CD14-positive monocyte (primary cell): ENCODE data around the gene CHID1. TPM values are rescaled to one million over a fixed set of nuclear protein-coding genes. Genes with fewer than 3 reads are reported as not detected.

Experiments
- DNase-seq, 3 donors: peaks; one replicate each; pipeline ENCODE4 v3.0.0-alpha.2; 2011 to 2022
- H2AFZ ChIP-seq: 2 replicates; pipeline ENCODE4 v1.6.0; 2012; ENCODE audit warnings: mild to moderate bottlenecking, low read depth, low read length, inconsistent platforms; ENCODE audit not compliant: insufficient read depth, poor library complexity, severe bottlenecking
- H3K27ac ChIP-seq, 2 donors: 1 replicate in 1 of 2; 2 replicates in 1 of 2; pipeline ENCODE4 v1.5.1; 2012 to 2013; ENCODE audit warnings: low read length in 2 of 2, control low read depth in 1 of 2, inconsistent platforms in 1 of 2, low read depth in 1 of 2, mild to moderate bottlenecking in 1 of 2
- H3K27me3 ChIP-seq, 2 donors: one replicate each; pipeline versions ENCODE4 v1.6.0 to v1.6.1; 2011 to 2013; ENCODE audit warnings: low read length in 2 of 2; ENCODE audit not compliant: control insufficient read depth in 2 of 2, insufficient read depth in 2 of 2
- H3K36me3 ChIP-seq, 2 donors: replicated peaks in 1 of 2; 1 replicate in 1 of 2; 2 replicates in 1 of 2; pipeline versions ENCODE4 v1.5.1 to v1.6.1; 2012 to 2013; ENCODE audit warnings: low read length in 2 of 2, control low read depth in 1 of 2, inconsistent platforms in 1 of 2, mild to moderate bottlenecking in 1 of 2; ENCODE audit not compliant: insufficient read depth in 2 of 2, control insufficient read depth in 1 of 2
- H3K4me1 ChIP-seq, 2 donors: 1 replicate in 1 of 2; 2 replicates in 1 of 2; pipeline versions ENCODE4 v1.5.1 to v1.6.1; 2012 to 2013; ENCODE audit warnings: low read length in 2 of 2, control low read depth in 1 of 2, inconsistent platforms in 1 of 2, mild to moderate bottlenecking in 1 of 2, moderate library complexity in 1 of 2; ENCODE audit not compliant: insufficient read depth in 2 of 2, control insufficient read depth in 1 of 2
- H3K4me2 ChIP-seq: replicated peaks from 2 replicates; pipeline ENCODE3; 2012; ENCODE audit warnings: low read length, moderate library complexity, mild to moderate bottlenecking; ENCODE audit not compliant: poor library complexity, severe bottlenecking; ENCODE audit errors: extremely low read depth
- H3K4me3 ChIP-seq, 3 experiments: fragments of 200-600 bp in 1 of 3; sonication (generic) in 1 of 3; replicated peaks in 1 of 3; 1 replicate in 2 of 3; 2 replicates in 1 of 3; pipeline ENCODE4 v1.5.1; 2011 to 2013; ENCODE audit warnings: low read length in 3 of 3, mild to moderate bottlenecking in 3 of 3, control low read depth in 2 of 3, low read depth in 2 of 3, inconsistent platforms in 1 of 3, moderate library complexity in 1 of 3
- H3K79me2 ChIP-seq: 2 replicates; pipeline ENCODE4 v1.6.0; 2012; ENCODE audit warnings: mild to moderate bottlenecking, control low read depth, inconsistent platforms, low read length, moderate library complexity; ENCODE audit not compliant: insufficient read depth
- H3K9ac ChIP-seq: 2 replicates; pipeline ENCODE4 v1.6.0; 2017; ENCODE audit warnings: low read length, mild to moderate bottlenecking; ENCODE audit not compliant: insufficient read depth, poor library complexity, severe bottlenecking
- H3K9me3 ChIP-seq, 2 donors: replicated peaks in 1 of 2; 1 replicate in 1 of 2; 2 replicates in 1 of 2; pipeline versions ENCODE4 v1.5.1 to v1.6.1; 2012 to 2013; ENCODE audit warnings: low read length in 2 of 2, control low read depth in 1 of 2; ENCODE audit not compliant: control insufficient read depth in 1 of 2, insufficient read depth in 1 of 2
- H4K20me1 ChIP-seq: 2 replicates; pipeline ENCODE4 v1.6.0; 2012; ENCODE audit warnings: mild to moderate bottlenecking, low read length, control low read depth, moderate library complexity; ENCODE audit not compliant: insufficient read depth
- H3K27ac Mint-ChIP-seq, 7 donors: one replicate each; pipeline ENCODE4 v1.8.0; 2020; ENCODE audit warnings: mild to moderate bottlenecking in 7 of 7, mixed read lengths in 7 of 7, moderate library complexity in 6 of 7, inconsistent platforms in 2 of 7
- H3K27me3 Mint-ChIP-seq, 3 donors: one replicate each; pipeline ENCODE4 v1.8.0; 2021 to 2022; ENCODE audit warnings: low read depth in 3 of 3, mild to moderate bottlenecking in 3 of 3, mixed read lengths in 3 of 3, moderate library complexity in 3 of 3, inconsistent platforms in 1 of 3
- H3K36me3 Mint-ChIP-seq, 2 donors: one replicate each; pipeline ENCODE4 v1.8.0; 2020; ENCODE audit warnings: mixed read lengths in 2 of 2, inconsistent platforms in 1 of 2, mild to moderate bottlenecking in 1 of 2
- H3K4me1 Mint-ChIP-seq: one replicate; pipeline ENCODE4 v1.8.0; 2020; ENCODE audit warnings: mild to moderate bottlenecking, mixed read lengths
- H3K4me3 Mint-ChIP-seq, 2 donors: one replicate each; pipeline ENCODE4 v1.8.0; 2020; ENCODE audit warnings: mild to moderate bottlenecking in 2 of 2, mixed read lengths in 2 of 2, moderate library complexity in 1 of 2
- H3K9me3 Mint-ChIP-seq, 7 donors: one replicate each; pipeline ENCODE4 v1.8.0; 2020 to 2022; ENCODE audit warnings: mixed read lengths in 7 of 7, mild to moderate bottlenecking in 6 of 7, moderate library complexity in 6 of 7, inconsistent platforms in 2 of 7
- WGBS: methylation state at CpG from one replicate; pipeline ENCODE4 v1.1.5; 2013; ENCODE audit warnings: missing lambda C conversion rate; ENCODE audit not compliant: insufficient coverage; 5-methylcytosine and 5-hydroxymethylcytosine counted together
- intact Hi-C, 2 donors: fragments of 100-400 bp; cut with micrococcal nuclease; formaldehyde crosslinking; loops; one replicate each; pipeline versions ENCODE4 v1.15.0 to v1.15.1; 2023
- polyA plus RNA-seq, 3 donors: library from polyadenylated mRNA; depleted of rRNA in 1 of 3; unstranded in 2 of 3; stranded (reverse) in 1 of 3; fragments of 300-500 nt in 2 of 3; fragments of >200 nt in 1 of 3; fragmentation: Illumina TruSeq in 2 of 3; gene quantifications; 1 replicate in 2 of 3; 2 replicates in 1 of 3; pipeline ENCODE4 v1.2.3, GENCODE V29; 2012 to 2021
- TF ChIP-seq, protein P1 (sequence below): fragments of 200-600 bp; IDR thresholded peaks from one replicate; pipeline ENCODE4 v1.8.0; 2022; ENCODE audit warnings: antibody characterized with exemption, mild to moderate bottlenecking

CHID1 gene
- polyA plus RNA-seq, 3 donors, result 23.2 to 45.4 (median 45.0) TPM

DNA sequence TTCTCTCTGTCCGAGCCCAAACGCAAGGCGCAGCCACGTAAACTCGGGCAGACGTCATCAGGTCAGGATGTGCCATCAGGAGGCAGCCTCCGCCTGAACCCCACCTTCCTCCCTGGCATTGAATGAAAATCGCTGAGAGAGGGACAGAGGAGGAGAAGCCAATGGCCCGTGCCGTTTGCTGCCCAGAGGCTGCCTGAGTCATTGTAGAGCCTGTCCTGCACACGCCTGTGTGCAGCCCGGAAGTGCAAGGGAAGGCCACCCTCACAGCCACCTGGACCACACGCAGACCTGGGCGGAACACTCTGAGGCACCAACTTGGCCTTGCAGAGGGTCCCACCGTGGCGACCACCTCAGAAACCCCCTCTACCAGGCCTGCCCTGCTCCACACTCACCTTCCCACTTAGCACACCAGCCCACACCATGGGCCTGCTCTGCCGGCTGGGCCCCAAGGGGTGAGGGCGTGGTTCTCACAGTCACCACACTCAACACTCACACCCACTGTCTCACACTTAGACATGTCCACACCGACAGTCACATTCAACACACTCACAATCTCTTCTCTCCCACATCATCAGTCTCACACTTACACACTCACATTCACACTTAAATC, 9.1 kb downstream of the CHID1 start:
- H3K36me3 ChIP-seq, result peaks cover 58 to 63% of the 10 kb centered on the region in 2 donors
- intact Hi-C loops, result no loop called here
- H3K27me3 ChIP-seq, result no peaks in the 10 kb centered on the region
- TF ChIP-seq, protein P1, sequence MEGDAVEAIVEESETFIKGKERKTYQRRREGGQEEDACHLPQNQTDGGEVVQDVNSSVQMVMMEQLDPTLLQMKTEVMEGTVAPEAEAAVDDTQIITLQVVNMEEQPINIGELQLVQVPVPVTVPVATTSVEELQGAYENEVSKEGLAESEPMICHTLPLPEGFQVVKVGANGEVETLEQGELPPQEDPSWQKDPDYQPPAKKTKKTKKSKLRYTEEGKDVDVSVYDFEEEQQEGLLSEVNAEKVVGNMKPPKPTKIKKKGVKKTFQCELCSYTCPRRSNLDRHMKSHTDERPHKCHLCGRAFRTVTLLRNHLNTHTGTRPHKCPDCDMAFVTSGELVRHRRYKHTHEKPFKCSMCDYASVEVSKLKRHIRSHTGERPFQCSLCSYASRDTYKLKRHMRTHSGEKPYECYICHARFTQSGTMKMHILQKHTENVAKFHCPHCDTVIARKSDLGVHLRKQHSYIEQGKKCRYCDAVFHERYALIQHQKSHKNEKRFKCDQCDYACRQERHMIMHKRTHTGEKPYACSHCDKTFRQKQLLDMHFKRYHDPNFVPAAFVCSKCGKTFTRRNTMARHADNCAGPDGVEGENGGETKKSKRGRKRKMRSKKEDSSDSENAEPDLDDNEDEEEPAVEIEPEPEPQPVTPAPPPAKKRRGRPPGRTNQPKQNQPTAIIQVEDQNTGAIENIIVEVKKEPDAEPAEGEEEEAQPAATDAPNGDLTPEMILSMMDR, result no peak
- DNase-seq, result no peak
- no peak overlapping the region for H3K9ac ChIP-seq
- Mint-ChIP-seq H3K9me3 (no peaks in the 10 kb centered on the region), H3K27ac (peak overlapping the region in 3 of 7 donors; percentile 30 to 47 (median 44)), H3K4me3 (no peak overlapping the region), H3K4me1 (no peaks in the 10 kb centered on the region), H3K36me3 (peaks cover 50 to 65% of the 10 kb centered on the region in 2 donors), H3K27me3 (peaks cover 0 to 1% (median 0%) of the 10 kb centered on the region in 3 donors)
- H3K9me3 ChIP-seq, result no peaks in the 10 kb centered on the region
- H3K4me3 ChIP-seq, result no peak overlapping the region
- over 99% methylated on average over 19 of the region's 19 CpGs for WGBS
- no peaks in the 10 kb centered on the region for H3K79me2 ChIP-seq
- H2AFZ ChIP-seq, result no peak overlapping the region
- H3K4me1 ChIP-seq, result no peaks in the 10 kb centered on the region
- H3K4me2 ChIP-seq, result no peak overlapping the region
- H3K27ac ChIP-seq, result no peak overlapping the region
- no peaks in the 10 kb centered on the region for H4K20me1 ChIP-seq

DNA sequence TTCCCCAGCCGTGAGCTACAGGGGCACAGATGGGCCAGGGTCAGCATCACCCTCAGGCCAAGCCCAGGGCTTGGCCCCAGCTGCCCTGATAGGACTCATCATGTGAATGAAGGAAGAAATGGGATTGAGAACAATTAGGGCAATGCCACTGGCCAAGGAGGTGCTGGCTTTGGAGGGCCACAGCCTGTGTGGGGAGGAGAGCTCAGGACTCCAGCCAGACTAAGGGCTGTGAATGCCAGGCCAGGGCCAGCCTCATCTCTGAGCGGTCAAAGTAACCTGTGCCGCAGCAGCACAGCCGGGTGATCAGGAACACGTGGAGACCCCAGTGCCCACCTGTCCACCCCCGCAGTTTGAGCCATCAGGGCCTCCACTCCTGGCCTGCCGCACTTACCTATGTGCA, 10.1 kb downstream of the CHID1 start:
- Histone ChIP-seq H3K4me1 (no peaks in the 10 kb centered on the region), H3K9ac (no peak overlapping the region), H3K27me3 (no peaks in the 10 kb centered on the region), H2AFZ (no peak overlapping the region), H3K4me3 (no peak overlapping the region), H4K20me1 (no peaks in the 10 kb centered on the region), H3K79me2 (no peaks in the 10 kb centered on the region), H3K9me3 (no peaks in the 10 kb centered on the region), H3K36me3 (peaks cover 58 to 63% of the 10 kb centered on the region in 2 donors), H3K4me2 (no peak overlapping the region), H3K27ac (no peak overlapping the region)
- TF ChIP-seq, protein P1, result no peak
- Mint-ChIP-seq H3K27me3 (peaks cover 0 to 1% (median 0%) of the 10 kb centered on the region in 3 donors), H3K4me1 (no peaks in the 10 kb centered on the region), H3K4me3 (no peak overlapping the region), H3K9me3 (no peaks in the 10 kb centered on the region), H3K36me3 (peaks cover 47 to 63% of the 10 kb centered on the region in 2 donors), H3K27ac (peak overlapping the region in 1 of 7 donors; percentile 52)
- intact Hi-C loops, result no loop called here
- 99% methylated on average over 7 of the region's 7 CpGs for WGBS
- no peak for DNase-seq
